Nasal cavity respiratory epithelium epithelial cell of viscerocranial mucosa (primary cell): ENCODE results near the gene C14orf39. TPM values are rescaled to one million over a fixed set of nuclear protein-coding genes. Genes with fewer than 3 reads are reported as not detected.

Experiments
- total RNA-seq: library from RNA; depleted of rRNA; stranded (reverse); fragments of >200 nt; gene quantifications from 2 replicates; pipeline ENCODE4 v1.2.3, GENCODE V29; 2014

C14orf39 gene
- total RNA-seq = 0.68 and 1.1 TPM in 2 replicates

GRCh38 chr14:60485598-60486251 is at the start of gene C14orf39:
C14orf39 (minus strand) TSS chr14:60486063; CDS start chr14:60485078, 985 bp downstream.

GRCh38 chr14:60508707-60509437 is 23.0 kb upstream of the C14orf39 start, which contains the start of gene SIX6:
SIX6 (plus strand) TSS chr14:60509146; CDS start chr14:60509399, 253 bp downstream.

Other genes starting within 250 kb of the C14orf39 start
- gene PPM1A, start 236.8 kb downstream of the C14orf39 start, total RNA-seq = 40.3 and 70.9 TPM in 2 replicates
- gene SIX6, start 23.1 kb upstream of the C14orf39 start, total RNA-seq = not detected in 2 replicates
- 6.2 and 11.2 TPM in 2 replicates for gene SIX1, start 163.4 kb upstream of the C14orf39 start, total RNA-seq
- gene SIX4, start 238.3 kb upstream of the C14orf39 start, total RNA-seq = 7.9 and 11.5 TPM in 2 replicates
- 63.0 and 72.8 TPM in 2 replicates for gene MNAT1, start 248.7 kb upstream of the C14orf39 start, total RNA-seq